Lung (tissue), 12 donors: Measurements from ENCODE around the gene IFIT3. TPM values are rescaled to one million over a fixed set of nuclear protein-coding genes. Genes with fewer than 3 reads are reported as not detected.

ENCODE experiments used
- ATAC-seq: fragments of 200-7000 bp; cut with Tn5 transposase; one replicate; pipeline ENCODE4 v1.9.1; 2020; ENCODE audit warnings: moderate number of reproducible peaks; ENCODE audit not compliant: insufficient read depth, low FRiP score
- DNase-seq, 3 donors: peaks; one replicate each; pipeline ENCODE4 v3.0.0-alpha.2; 2013 to 2017
- H3K27ac ChIP-seq, 2 donors: one replicate each; pipeline ENCODE4 v1.5.1; 2013; ENCODE audit warnings: mild to moderate bottlenecking in 2 of 2, moderate library complexity in 2 of 2, control low read depth in 1 of 2, inconsistent platforms in 1 of 2, low read depth in 1 of 2, low read length in 1 of 2
- H3K27me3 ChIP-seq, 3 donors: one replicate each; pipeline ENCODE4 v1.5.1; 2013; ENCODE audit warnings: low read length in 2 of 3; ENCODE audit not compliant: control insufficient read depth in 3 of 3, insufficient read depth in 3 of 3
- H3K36me3 ChIP-seq, 4 donors: one replicate each; pipeline ENCODE4 v1.5.1; 2013; ENCODE audit warnings: low read length in 4 of 4, mild to moderate bottlenecking in 1 of 4, moderate library complexity in 1 of 4; ENCODE audit not compliant: control insufficient read depth in 4 of 4, insufficient read depth in 4 of 4
- H3K4me1 ChIP-seq, 5 donors: one replicate each; pipeline ENCODE4 v1.5.1; 2013; ENCODE audit warnings: low read length in 5 of 5, mild to moderate bottlenecking in 2 of 5, moderate library complexity in 1 of 5; ENCODE audit not compliant: control insufficient read depth in 5 of 5, insufficient read depth in 5 of 5
- H3K4me3 ChIP-seq: one replicate; pipeline ENCODE4 v1.5.1; 2013; ENCODE audit warnings: mild to moderate bottlenecking, control low read depth, moderate library complexity
- H3K9ac ChIP-seq, 2 donors: one replicate each; pipeline ENCODE4 v1.5.1; 2013; ENCODE audit warnings: low read length in 2 of 2, control low read depth in 1 of 2; ENCODE audit not compliant: insufficient read depth in 1 of 2
- H3K9me3 ChIP-seq, 4 donors: one replicate each; pipeline ENCODE4 v1.5.1; 2013; ENCODE audit warnings: low read length in 3 of 4, mild to moderate bottlenecking in 1 of 4, moderate library complexity in 1 of 4; ENCODE audit not compliant: control insufficient read depth in 4 of 4, insufficient read depth in 3 of 4
- WGBS, 2 donors: extraction: QIAGEN DNeasy Blood & Tissue Kit; methylation state at CpG; one replicate each; pipeline ENCODE4 v1.1.7; 2013; 5-methylcytosine and 5-hydroxymethylcytosine counted together
- polyA plus RNA-seq, 2 donors: library from polyadenylated mRNA; stranded (reverse); fragments of 200-250 nt; gene quantifications; one replicate each; pipeline ENCODE4 v1.2.1, GENCODE V29; 2013
- total RNA-seq, 2 donors: library from RNA; depleted of rRNA in 1 of 2; stranded (reverse); fragments of >200 nt in 1 of 2; gene quantifications; one replicate each; pipeline ENCODE4 v1.2.1, GENCODE V29; 2014 to 2021
- TF ChIP-seq, protein P1 (sequence below): IDR thresholded peaks from 2 replicates; pipeline ENCODE4 v1.5.1; 2012; ENCODE audit warnings: mild to moderate bottlenecking; ENCODE audit errors: control extremely low read depth, extremely low read depth
- donor health status: control.
- donor health status: control.
- donor health status: Bipolar disorder and iron deficiency.
- donor health status: healthy.
- donor health status: DM: yes; HTN: yes; CAD: no.

IFIT3 gene
- total and polyA plus RNA-seq, 4 donors, result 12.6 to 47.7 (median 22.3) TPM

GRCh38 chr10:89279421-89279869 lies 48.4 kb upstream of the IFIT3 start:
- Histone ChIP-seq H3K4me3 (no peak overlapping the region), H3K27me3 (no peaks in the 10 kb centered on the region), H3K9me3 (no peaks in the 10 kb centered on the region), H3K27ac (peak overlapping the region; percentile 38 to 45), H3K4me1 (peaks cover 3 to 37% (median 31%) of the 10 kb centered on the region in 5 donors), H3K36me3 (no peaks in the 10 kb centered on the region), H3K9ac (peak overlapping the region in 1 of 2 donors; percentile 17)
- peak in 2 of 3 donors; percentile 51 to 57 for DNase-seq
- TF ChIP-seq, protein P1, sequence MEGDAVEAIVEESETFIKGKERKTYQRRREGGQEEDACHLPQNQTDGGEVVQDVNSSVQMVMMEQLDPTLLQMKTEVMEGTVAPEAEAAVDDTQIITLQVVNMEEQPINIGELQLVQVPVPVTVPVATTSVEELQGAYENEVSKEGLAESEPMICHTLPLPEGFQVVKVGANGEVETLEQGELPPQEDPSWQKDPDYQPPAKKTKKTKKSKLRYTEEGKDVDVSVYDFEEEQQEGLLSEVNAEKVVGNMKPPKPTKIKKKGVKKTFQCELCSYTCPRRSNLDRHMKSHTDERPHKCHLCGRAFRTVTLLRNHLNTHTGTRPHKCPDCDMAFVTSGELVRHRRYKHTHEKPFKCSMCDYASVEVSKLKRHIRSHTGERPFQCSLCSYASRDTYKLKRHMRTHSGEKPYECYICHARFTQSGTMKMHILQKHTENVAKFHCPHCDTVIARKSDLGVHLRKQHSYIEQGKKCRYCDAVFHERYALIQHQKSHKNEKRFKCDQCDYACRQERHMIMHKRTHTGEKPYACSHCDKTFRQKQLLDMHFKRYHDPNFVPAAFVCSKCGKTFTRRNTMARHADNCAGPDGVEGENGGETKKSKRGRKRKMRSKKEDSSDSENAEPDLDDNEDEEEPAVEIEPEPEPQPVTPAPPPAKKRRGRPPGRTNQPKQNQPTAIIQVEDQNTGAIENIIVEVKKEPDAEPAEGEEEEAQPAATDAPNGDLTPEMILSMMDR, result no peak
- 28 to 30% methylated on average over 1 of the region's 1 CpG for whole genome bisulfite sequencing, 2 donors
- ATAC-seq, result no peak

- H3K36me3 ChIP-seq, result no peaks in the 10 kb centered on the region
- ATAC-seq (no peak), DNase-seq (no peak)
- H3K9ac ChIP-seq, result no peak overlapping the region
- peak overlapping the region in 1 of 2 donors; percentile 47 for H3K27ac ChIP-seq
- no peaks in the 10 kb centered on the region for H3K27me3 ChIP-seq
- H3K4me3 ChIP-seq, result no peak overlapping the region
- 92 to 94% methylated on average over 3 of the region's 3 CpGs for WGBS, 2 donors
- peaks cover 3 to 40% (median 31%) of the 10 kb centered on the region in 5 donors for H3K4me1 ChIP-seq
- H3K9me3 ChIP-seq, result no peaks in the 10 kb centered on the region
- TF ChIP-seq, protein P1, result no peak
These were observed 47.3 kb upstream of the IFIT3 start for GRCh38 chr10:89280508-89280907.

DNA sequence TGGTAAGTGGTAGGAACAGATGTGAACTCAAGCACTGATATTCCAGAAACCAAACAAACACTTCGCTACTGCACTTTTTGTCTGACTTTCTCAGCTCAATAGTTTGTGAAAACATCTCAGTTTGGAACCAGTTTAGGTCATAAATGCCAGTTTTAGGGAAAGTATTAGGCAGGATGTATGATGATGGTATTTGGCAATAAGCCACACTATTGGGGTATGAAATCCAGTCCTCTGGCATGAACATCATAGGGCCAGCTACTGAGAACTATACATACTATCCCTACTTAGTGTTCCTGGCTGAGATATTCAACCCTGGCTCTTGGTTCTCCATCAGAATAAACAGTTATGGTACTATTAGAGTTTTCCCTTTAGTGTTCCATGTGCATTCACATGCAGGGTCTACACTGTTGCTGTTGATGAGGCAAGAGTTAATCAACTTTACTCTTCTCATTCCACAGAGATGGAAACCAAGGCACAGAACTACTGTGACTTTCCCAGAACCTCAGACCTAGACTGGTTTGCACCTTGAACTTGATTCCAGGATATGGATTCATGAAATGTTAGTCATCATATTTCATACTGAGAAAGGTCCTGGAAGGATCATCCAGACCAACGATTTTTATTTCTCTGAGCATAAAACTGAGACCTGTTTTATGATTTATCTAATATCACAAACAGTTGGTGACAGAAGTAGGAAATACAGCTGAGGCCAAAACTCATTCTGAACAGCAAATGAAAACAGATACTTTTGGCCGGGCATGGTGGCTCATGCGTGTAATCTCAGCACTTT lies 46.0 kb upstream of the IFIT3 start:
- WGBS, 2 donors, result 82 to 85% methylated on average over 4 of the region's 4 CpGs
- H3K4me3 ChIP-seq, result no peak overlapping the region
- H3K27me3 ChIP-seq, result no peaks in the 10 kb centered on the region
- H3K36me3 ChIP-seq, result no peaks in the 10 kb centered on the region
- TF ChIP-seq, protein P1, result no peak
- H3K27ac ChIP-seq, result no peak overlapping the region
- H3K9ac ChIP-seq, result no peak overlapping the region
- DNase-seq (no peak), ATAC-seq (no peak)
- no peaks in the 10 kb centered on the region for H3K9me3 ChIP-seq
- H3K4me1 ChIP-seq, result peaks cover 3 to 40% (median 28%) of the 10 kb centered on the region in 5 donors
